ENCODE results near the gene AADACL3.

AADACL3 gene

GRCh38 chr1:12764016-12764415 lies 48.1 kb downstream of the AADACL3 start:
- DNase-seq = no peak

GRCh38 chr1:12769031-12769430 lies 53.1 kb downstream of the AADACL3 start:
- DNase-seq = no peak

- no peak for DNase-seq
These were observed 54.1 kb downstream of the AADACL3 start for GRCh38 chr1:12769976-12770505.

GRCh38 chr1:12770620-12771019 lies 54.7 kb downstream of the AADACL3 start:
- DNase-seq = no peak

GRCh38 chr1:12771186-12771585 lies 55.3 kb downstream of the AADACL3 start:
- DNase-seq = no peak

GRCh38 chr1:12772520-12772919 lies 56.6 kb downstream of the AADACL3 start:
- no peak for DNase-seq

GRCh38 chr1:12773438-12773837 lies 57.5 kb downstream of the AADACL3 start, which contains the start of gene PRAMEF12:
Gene PRAMEF12 (plus strand): TSS chr1:12773738. CDS start chr1:12774868, 1,130 bp downstream.
- DNase-seq = no peak

- DNase-seq = no peak
These were observed 59.0 kb downstream of the AADACL3 start for GRCh38 chr1:12774801-12775345.

GRCh38 chr1:12775443-12775842 lies 59.5 kb downstream of the AADACL3 start:
- no peak for DNase-seq

- DNase-seq = no peak
These were observed 61.1 kb downstream of the AADACL3 start for GRCh38 chr1:12776801-12777557.

All from hypothalamus (tissue), 51 donors.